LHCN-M2 (cell line): Measurements from ENCODE around the gene FER1L5. TPM values are rescaled to one million over a fixed set of nuclear protein-coding genes. Genes with fewer than 3 reads are reported as not detected.

ENCODE experiments used
- DNase-seq: peaks from one replicate; pipeline ENCODE4 v3.0.0-alpha.2; 2012; ENCODE audit warnings: low read depth
- total RNA-seq: library from RNA; depleted of rRNA; stranded (reverse); fragments of >200 nt; gene quantifications from 2 replicates; pipeline ENCODE4 v1.2.3, GENCODE V29; 2014

The FER1L5 gene
- total RNA-seq, 1 experiment from 2014 or later, result not detected

GRCh38 chr2:96680561-96681141 lies 38.1 kb downstream of the FER1L5 start:
- no peak for DNase-seq

DNA sequence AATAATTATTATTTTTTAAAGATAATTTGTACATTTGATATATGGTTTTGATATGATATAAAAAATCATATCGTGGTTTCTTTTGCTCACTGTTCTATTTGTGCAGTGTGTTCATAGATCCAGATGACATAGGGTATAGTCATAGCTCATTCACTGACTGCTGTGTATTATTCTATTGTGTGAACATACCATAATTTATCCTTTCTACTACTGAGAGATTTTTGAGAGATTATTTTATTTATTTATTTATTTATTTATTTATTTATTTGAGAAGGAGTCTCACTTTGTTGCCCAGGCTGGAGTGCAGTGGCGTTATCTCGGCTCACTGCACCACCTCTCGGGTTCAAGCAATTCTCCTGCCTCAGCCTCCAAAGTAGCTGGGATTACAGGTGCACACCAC lies 39.0 kb downstream of the FER1L5 start:
- no peak for DNase-seq

DNA sequence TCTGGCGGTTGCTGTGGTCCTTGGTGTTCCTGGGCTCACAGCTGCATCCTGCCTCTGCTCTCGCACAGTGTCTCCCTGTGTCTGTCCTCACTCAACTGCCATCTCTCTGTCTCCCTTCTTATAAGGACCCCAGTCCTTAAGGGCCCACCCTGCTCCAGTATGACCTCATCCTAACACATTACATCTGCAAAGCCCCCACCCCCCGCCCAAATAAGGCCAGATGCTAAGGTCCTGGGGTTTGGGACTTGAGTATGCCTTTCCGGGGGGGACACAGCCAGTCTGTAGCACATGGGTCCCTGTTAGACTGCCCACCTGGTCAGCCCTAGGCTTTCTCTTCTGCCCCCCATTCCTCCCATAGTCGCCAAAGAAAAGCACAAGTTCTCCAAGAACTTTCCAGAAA lies 40.7 kb downstream of the FER1L5 start:
- DNase-seq, result no peak

GRCh38 chr2:96683972-96684820 lies 41.6 kb downstream of the FER1L5 start:
- DNase-seq, result no peak

DNA sequence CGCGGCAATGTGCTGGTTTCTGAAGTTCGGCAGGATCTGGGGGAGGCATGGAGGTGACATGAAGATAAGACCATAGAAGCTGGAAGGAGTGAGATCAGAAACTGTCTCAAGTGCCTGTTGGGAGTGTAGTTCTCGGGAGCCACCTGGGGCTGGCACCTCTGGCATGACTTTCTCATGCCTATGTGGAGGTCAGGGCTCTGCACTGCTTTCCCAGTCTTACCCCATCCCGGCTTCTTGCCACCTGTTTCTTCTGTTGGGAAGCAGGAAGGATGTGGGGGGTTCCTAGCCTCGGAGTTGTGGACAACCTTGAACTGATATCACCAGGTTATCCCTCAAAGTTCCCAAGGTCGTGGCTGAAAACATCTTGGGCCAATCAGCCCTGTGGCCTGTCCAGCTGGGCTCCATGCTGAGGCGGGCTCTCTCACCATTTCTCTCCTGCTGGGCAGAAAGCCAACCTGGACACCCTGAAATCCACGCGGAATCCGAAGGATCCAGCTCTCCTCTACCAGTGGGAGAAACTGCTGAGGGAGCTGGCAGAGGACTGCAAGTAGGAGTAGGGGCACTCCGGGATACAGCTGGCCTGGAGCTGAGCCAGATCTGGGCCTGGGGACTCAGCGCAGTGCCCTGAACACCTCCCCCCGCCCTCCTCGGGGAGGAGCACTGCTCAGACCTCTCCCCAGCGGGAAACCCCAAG lies 42.5 kb downstream of the FER1L5 start:
- no peak for DNase-seq

GRCh38 chr2:96685577-96686459 lies 43.3 kb downstream of the FER1L5 start:
- no peak for DNase-seq

- peak; percentile 6 for DNase-seq
Observed at GRCh38 chr2:96687266-96687665, 44.7 kb downstream of the FER1L5 start.

DNA sequence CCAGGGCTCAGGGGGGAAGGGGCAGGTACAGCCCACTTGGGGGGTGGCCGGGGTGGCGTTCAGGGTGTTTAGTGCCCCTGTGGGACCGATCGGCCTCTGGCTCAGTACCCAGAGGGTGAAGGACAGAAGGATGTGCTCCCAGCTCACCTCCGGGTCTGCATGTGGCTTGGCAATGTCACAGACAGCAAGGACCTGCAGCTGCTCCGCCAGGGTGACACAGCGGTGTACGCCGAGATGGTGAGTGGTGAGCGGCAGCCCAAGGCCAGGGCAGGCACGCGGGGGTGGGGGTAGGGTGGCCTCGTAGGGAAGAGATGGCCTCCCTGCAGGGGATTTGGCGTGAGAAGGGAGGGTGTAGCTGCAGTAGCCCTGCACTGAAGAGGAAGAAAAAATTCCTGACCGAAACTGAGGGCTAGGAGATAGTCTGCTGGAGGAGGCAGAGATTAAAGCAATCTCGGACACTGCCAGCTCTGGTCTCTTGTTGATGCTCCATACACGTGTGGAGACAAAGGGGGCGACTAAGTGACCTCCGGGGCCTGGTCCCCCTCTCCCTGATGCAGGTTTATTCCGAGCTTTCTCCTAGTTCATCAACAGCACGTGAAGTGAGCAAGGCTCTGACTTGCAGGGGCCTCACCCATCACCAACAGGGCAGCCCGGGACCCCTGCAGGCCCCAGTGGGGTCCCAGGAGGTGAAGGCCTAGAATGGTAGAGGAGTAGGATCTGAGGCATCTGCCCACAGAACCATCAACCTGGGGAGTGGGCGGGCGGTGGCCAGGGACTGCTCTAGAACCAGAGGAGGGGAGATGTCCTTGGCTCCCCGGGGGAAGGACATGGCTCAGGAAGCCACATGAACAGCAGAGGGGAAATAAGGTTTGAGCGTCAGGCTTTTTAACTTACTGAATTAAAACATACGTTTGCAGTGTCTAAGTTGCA lies 45.4 kb downstream of the FER1L5 start:
- no peak for DNase-seq

DNA sequence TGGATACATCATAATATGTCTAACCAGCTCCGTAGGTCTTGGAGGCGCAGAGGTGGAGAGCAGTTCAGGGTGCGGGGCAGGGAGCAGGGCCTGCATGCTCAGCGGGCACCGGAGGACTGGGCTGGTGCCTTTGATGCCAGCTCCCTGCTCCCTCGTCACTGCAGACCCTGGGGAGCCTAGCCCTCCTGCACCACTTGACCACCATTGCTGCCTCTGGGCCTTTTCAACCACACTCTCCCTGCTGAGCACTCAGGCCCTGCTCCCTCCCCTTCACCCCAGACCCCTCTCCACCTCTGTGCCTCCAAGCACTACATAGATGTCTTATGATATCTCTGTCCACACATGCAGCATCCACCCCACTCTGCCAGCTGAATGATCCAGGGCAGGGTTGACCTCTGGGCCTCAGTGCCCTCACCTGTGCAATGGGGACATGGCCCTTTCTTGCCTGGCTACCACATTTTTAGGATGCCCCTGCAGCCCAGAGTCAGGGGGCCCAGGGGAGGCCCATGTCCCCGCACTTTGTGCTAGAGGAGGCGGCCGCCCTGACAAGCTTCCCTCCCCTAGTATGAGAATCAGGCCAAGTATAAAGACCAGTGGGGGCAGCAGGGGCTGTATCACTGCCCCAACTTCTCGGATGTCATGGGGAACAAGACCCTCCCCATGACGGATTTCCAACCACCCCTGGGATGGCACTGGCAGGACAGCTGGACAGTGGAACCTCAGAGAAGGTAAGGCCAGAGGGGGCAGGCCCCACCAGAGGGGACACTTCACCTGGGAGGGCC lies 46.3 kb downstream of the FER1L5 start:
- DNase-seq, result no peak

DNA sequence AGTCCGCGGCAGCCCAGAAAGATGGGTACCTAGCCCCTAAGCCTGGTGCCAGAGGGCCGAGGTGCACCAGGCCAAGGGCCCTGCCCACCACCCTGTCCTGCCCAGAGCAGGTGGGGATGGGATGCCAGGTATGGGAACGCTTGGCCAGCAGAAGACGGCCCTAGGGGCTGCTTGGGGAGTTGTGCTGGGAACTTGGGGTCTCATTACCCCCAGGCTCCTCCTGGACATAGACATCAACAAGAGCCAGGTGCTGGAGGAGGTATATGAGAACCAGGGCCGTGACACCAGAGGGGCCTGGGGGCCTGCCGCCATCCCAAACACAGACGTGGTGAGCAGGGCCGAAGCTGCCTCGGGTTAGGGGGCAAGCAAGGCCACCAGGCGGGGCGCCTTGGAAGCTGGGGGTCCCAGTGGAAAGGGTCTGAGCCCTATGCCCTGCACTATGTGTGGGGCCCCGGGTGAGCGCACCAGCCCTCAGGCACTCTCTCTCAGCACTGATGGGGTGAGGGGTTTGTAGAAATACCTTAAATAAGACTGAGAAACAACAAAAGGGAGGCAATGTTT lies 46.9 kb downstream of the FER1L5 start:
- no peak for DNase-seq

- DNase-seq, result no peak
Observed at GRCh38 chr2:96690306-96691021, 47.9 kb downstream of the FER1L5 start.

DNA sequence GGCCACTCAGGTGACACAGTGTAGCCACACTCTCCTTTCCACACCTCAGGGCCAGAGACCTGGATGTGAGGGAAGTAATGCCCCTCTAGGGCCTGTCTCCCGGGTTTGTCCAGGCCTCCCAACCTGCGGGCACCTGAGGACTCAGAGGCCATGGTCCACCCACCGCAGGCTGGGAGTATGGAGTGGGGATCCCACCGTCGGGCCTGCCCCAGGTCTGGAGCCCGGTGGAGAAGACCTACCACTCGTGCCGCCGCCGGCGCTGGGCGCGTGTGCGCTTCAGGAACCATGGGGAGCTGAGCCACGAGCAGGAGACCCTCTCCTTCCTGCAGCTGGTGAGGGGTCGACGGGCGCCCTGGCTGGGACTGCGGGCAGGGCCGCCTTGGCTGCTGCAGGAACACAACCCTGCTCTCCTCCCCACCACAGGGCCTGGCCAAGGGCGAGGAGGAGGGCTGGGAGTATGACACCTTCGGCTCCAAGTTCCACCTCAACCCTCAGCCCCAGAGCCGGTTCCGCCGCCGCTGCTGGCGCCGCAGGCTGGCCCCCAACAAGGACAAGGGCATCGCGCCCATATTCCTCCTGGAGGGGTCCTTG lies 48.6 kb downstream of the FER1L5 start:
- no peak for DNase-seq

GRCh38 chr2:96692094-96692971 lies 49.8 kb downstream of the FER1L5 start:
- no peak for DNase-seq

DNA sequence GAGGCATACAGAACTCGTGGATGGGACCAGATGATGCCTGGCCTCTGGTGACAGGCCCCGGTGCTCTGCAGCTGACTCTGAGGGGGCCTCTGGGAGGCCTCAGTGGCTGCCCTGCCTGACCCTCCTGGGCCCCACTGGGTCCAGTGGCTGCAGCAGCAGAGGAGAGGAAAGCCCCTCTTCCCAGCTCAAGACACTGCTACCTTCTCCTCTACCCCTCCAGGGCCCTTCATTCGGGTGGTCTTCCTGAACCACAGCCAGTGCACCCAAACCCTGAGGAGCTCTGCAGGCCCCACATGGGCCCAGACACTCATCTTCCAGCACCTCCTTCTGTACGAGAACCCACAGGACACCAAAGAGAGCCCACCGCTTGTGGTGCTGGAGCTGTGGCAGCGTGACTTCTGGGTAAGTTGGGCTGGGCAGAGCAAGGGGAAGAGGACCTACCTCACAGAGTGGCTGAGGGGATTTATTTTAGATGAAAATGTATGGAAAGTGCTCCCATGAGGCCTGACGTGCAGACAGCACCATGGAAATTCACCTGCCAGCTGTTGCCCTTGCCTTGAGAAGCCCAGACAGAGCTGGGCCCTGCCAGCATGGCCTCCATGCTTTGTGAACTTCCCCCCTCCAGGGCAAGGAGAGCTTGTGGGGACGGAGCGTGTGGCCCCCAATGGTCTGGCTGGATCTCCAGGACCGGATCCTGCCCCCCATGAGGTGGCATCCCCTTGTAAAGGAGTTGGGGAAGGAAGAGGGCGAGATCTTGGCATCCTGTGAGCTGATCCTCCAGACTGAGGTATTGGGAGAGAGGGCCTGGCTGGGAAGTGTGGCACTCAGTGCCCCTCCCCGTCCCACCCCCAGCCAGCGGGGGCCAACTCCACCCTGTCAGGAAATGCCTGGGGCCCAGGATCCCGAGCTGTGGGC lies 51.0 kb downstream of the FER1L5 start:
- DNase-seq, result no peak

DNA sequence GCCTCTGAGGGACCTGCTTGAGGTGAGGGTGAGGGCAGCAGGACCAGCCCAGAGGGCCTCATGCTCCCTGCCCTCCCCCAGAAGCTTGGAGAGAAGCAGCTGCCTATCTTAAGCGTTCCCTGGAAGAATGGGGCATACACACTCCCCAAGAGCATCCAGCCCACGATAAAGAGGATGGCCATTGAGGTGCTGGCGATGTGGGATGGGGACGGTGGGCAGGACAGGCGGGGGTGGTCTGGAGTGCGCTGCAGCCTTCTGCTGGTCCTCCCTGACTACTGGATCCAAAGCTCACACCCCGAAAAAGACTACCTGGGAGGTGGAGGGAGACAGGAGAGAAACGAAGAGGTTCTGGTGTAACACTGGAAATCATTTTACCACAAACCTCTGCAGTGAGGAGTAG lies 51.7 kb downstream of the FER1L5 start:
- no peak for DNase-seq

DNA sequence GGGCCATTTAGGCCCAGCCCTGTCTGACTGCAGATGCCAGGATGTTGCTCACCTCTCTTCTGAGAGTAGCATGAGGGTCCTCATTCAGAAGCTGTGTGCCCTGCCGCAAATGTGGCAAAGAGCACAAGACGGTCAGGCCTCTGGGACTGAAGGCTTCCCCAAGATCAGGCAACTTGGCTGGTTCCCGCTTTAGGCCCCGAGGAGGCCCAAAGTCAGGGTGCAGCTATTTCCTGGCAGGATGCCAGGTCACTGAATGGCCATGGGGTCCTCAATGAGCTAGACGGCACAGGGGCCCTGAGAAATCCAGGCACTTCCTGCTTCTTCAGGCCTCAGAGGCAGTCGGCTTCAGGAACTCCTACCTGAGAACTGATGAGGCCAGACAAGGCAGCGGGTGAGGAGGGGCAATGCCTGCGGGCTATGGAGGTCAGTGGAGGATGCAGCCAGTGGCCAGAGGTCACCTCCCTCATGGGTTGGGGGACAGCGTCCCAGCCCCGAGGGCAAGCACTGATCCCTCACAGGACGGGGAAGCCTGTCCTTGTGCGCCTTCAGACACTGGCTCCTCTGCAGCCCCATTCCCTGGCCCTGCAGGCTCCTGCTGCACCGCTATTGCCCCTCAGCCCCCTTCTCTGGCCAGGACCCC lies 52.4 kb downstream of the FER1L5 start:
- no peak for DNase-seq
